SK-N-MC (cell line): ENCODE data around the gene TBL3.
A peak's percentile ranks its signal among the peaks of the same experiment; 100 is the strongest.
"Not testable (repeated sequence)": the region's sequence is repeated elsewhere in the genome, so short reads cannot be mapped to it uniquely, and the experiment has no call there.

ENCODE experiments used
- DNase-seq: peaks from one replicate; pipeline ENCODE4 v3.0.0-alpha.2; 2011; ENCODE audit warnings: low read depth, low spot score
- H3K27ac ChIP-seq: fragments of 200-600 bp; sonication (generic); 2 replicates; pipeline ENCODE4 v1.5.1; 2016; ENCODE audit warnings: mixed run types
- H3K36me3 ChIP-seq: fragments of 200-600 bp; sonication (generic); 2 replicates; pipeline ENCODE4 v1.6.1; 2017; ENCODE audit warnings: antibody characterized with exemption, low read length, mixed read lengths; ENCODE audit not compliant: insufficient read depth
- H3K4me3 ChIP-seq: fragments of 200-600 bp; sonication (generic); 2 replicates; pipeline ENCODE4 v1.5.1; 2016
- H3K9ac ChIP-seq: fragments of 200-600 bp; sonication (generic); 2 replicates; pipeline ENCODE4 v1.8.0; 2017; ENCODE audit warnings: mixed run types, mixed read lengths; ENCODE audit not compliant: insufficient read length
- H3K9me3 ChIP-seq: fragments of 200-600 bp; sonication (generic); 2 replicates; pipeline ENCODE4 v1.6.1; 2017; ENCODE audit warnings: low read depth, mild to moderate bottlenecking, antibody characterized with exemption, low read length, moderate library complexity, mixed read lengths
- EZH2 ChIP-seq: fragments of 200-600 bp; sonication (generic); IDR thresholded peaks from one replicate; pipeline ENCODE4 v1.6.1; 2017; ENCODE audit warnings: antibody characterized with exemption
- FOXP2 ChIP-seq: optimal IDR thresholded peaks from 2 replicates; pipeline ENCODE3; 2011; ENCODE audit warnings: mild to moderate bottlenecking, moderate library complexity; ENCODE audit not compliant: insufficient read depth; ENCODE audit errors: extremely low read length, control extremely low read depth
- POLR2AphosphoS5 ChIP-seq: IDR thresholded peaks from 2 replicates; pipeline ENCODE4 v1.6.1; 2012; ENCODE audit warnings: mild to moderate bottlenecking, low read depth, low read length, borderline replicate concordance

TBL3 gene

GRCh38 chr16:2009791-2010510, 38.1 kb downstream of the TBL3 start, which contains the start of gene ZNF598:
ZNF598 (minus strand) TSS chr16:2009821.
- Histone ChIP-seq H3K36me3 (peaks cover 9% of the 10 kb centered on the region; the same call in 1 of the 2 replicates), H3K4me3 (peak within 1 kb of the TSS; percentile 96), H3K27ac (peak within 1 kb of the TSS; percentile 85), H3K9ac (peak within 1 kb of the TSS; percentile 98), H3K9me3 (no peaks in the 10 kb centered on the region)
- TF ChIP-seq EZH2 (no peak), POLR2AphosphoS5 (peak; percentile 89), FOXP2 (no peak)
- no peak for DNase-seq

DNA sequence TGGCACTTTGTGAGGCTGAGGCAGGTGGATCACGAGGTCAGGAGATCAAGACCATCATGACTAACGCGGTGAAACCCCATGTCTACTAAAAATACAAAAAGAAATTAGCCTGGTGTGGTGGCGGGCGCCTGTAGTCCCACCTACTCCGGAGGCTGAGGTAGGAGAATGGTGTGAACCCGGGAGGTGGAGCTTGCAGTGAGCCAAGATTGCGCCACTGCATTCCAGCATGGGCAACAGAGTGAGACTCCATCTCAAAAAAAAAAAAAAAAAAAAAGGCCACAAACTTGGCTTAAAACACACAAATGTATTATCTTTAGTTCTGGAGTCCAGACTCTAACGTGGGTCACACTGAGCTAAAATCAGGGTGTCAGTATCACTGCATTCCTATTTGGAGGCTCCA, 39.9 kb downstream of the TBL3 start:
- not testable (repeated sequence) for H3K36me3 ChIP-seq, H3K9ac ChIP-seq, H3K27ac ChIP-seq, H3K9me3 ChIP-seq, H3K4me3 ChIP-seq, DNase-seq

DNA sequence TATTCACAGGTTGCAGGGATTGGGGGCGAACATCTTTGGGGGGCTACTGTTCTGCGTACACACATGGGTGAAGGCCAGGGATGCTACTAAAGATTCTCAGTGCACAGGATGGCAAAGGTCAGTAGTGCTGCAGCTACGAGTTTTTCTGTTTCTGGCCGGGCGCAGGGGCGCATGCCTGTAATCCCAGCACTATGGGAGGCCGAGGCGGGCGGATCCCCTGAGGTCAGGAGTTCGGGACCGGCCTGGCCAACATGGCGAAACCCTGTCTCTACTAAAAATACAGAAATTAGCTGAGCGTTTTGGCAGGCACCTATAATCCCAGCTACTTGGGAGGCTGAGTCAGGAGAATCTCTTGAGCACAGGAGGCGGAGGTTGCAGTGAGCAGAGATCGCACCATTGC, 41.7 kb downstream of the TBL3 start:
- no peaks in the 10 kb centered on the region for H3K9me3 ChIP-seq
- H3K4me3 ChIP-seq = no peak overlapping the region
- no peak for TF ChIP-seq FOXP2
- no peak for TF ChIP-seq EZH2
- no peak for TF ChIP-seq POLR2AphosphoS5
- H3K27ac ChIP-seq = no peak overlapping the region
- H3K36me3 ChIP-seq = no peaks in the 10 kb centered on the region
- no peak overlapping the region for H3K9ac ChIP-seq
- no peak for DNase-seq

DNA sequence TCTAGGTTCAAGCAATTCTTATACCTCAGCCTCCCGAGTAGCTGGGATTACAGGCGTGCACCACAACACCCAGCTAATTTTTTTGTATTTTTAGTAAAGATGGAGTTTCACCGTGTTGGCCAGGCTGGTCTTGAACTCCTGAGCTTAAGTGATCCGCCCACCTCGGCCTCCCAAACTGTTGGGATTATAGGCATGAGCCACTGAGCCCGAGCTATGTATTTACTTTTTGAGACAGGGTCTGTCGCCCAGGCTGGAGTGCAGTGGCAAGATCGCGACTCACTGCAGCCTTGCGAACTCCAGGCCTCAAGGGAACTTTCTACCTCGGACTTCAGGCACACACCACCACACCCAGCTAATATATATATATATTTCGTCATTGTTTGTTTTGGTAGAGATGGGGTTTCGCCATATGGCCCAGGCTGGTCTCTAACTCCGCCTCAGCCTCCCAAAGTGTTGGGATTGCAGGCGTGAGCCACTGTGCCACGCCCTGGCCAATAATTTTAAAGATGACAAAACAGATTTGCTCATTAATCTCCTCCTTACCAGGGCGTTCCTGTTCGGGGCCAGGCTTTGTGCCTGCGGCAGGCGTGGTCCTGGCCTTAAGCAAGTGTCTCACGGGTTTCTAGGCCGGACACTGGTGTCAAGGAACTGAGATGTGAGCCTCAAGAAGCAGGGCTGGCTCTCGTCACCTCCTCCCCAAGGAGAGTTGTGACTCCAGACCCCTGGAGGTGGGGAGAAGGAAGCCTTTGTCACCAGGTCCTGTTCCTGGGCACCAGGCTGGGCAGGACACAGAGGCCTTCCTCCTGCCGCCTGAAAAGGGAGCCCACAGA, 43.5 kb downstream of the TBL3 start:
- no peak for DNase-seq
- Histone ChIP-seq H3K4me3 (no peak overlapping the region), H3K9ac (no peak overlapping the region), H3K9me3 (no peaks in the 10 kb centered on the region), H3K36me3 (no peaks in the 10 kb centered on the region), H3K27ac (no peak overlapping the region)
- TF ChIP-seq FOXP2 = no peak
- no peak for TF ChIP-seq EZH2
- no peak for TF ChIP-seq POLR2AphosphoS5

DNA sequence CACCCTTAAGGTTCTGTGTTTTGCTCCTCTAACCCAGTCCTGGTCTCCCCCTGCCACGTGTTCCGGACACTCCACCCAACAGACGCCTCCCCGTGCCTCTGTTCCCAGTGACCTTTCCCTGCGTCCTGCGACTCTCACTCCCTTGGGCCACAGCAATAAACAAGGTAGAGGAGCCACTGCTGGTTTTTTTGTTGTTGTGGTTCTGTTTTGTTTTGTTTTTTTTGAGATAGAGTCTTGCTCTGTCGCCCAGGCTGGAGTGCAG, 44.0 kb downstream of the TBL3 start:
- no peak overlapping the region for H3K4me3 ChIP-seq
- TF ChIP-seq POLR2AphosphoS5 = no peak
- no peaks in the 10 kb centered on the region for H3K9me3 ChIP-seq
- H3K9ac ChIP-seq = no peak overlapping the region
- no peak overlapping the region for H3K27ac ChIP-seq
- H3K36me3 ChIP-seq = no peaks in the 10 kb centered on the region
- no peak for DNase-seq

- H3K9ac ChIP-seq = no peak overlapping the region
- DNase-seq = no peak
- TF ChIP-seq POLR2AphosphoS5 (no peak), EZH2 (no peak), FOXP2 (no peak)
- H3K36me3 ChIP-seq = no peaks in the 10 kb centered on the region
- no peak overlapping the region for H3K4me3 ChIP-seq
- no peaks in the 10 kb centered on the region for H3K9me3 ChIP-seq
- H3K27ac ChIP-seq = no peak overlapping the region
These were observed 44.6 kb downstream of the TBL3 start for GRCh38 chr16:2016407-2016922.

DNA sequence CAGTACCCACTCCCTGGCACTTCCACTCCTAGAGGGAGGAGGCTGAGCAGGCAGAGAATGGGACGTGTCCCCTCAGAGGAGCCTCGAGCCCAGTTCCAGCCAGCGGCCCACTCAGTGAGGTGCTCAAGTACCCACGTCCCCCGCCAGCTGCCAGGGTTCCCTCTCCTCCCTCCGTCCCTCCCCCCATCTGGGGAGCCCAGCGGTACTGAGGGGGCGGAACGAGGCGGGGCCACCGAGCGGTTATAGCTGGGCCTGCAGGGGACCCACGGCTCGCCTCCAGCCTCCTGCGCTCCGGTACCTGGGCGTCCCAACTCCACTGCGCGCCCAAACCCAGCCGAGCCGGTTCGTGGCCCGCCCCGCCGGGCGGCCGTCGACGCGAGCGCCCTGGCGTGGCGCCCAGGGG, 47.7 kb downstream of the TBL3 start, which contains the start of gene NPW:
Gene NPW, plus strand, starts transcription at position 268 of the 403 bp plus-strand sequence.
- H3K36me3 ChIP-seq = no peaks in the 10 kb centered on the region
- H3K4me3 ChIP-seq = peak within 1 kb of the TSS; percentile 88
- H3K9ac ChIP-seq = peak within 1 kb of the TSS; percentile 84
- no peak for DNase-seq
- H3K27ac ChIP-seq = no peak within 1 kb of the TSS
- TF ChIP-seq FOXP2 (no peak), POLR2AphosphoS5 (peak; percentile 83), EZH2 (no peak)
- no peaks in the 10 kb centered on the region for H3K9me3 ChIP-seq

- peak overlapping the region; percentile 88 for H3K4me3 ChIP-seq
These were observed 48.3 kb downstream of the TBL3 start for GRCh38 chr16:2019921-2020831.

More at GRCh38 chr16:2019921-2020831, 48.3 kb downstream of the TBL3 start:
- H3K36me3 ChIP-seq = no peaks in the 10 kb centered on the region
- H3K27ac ChIP-seq = no peak overlapping the region
- H3K9ac ChIP-seq = peak overlapping the region; percentile 84
- TF ChIP-seq POLR2AphosphoS5 = no peak
- no peak for TF ChIP-seq EZH2
- TF ChIP-seq FOXP2 = no peak
- H3K9me3 ChIP-seq = no peaks in the 10 kb centered on the region
- DNase-seq = no peak
